ENCODE measurements around the gene HEXIM2.

HEXIM2 gene

DNA sequence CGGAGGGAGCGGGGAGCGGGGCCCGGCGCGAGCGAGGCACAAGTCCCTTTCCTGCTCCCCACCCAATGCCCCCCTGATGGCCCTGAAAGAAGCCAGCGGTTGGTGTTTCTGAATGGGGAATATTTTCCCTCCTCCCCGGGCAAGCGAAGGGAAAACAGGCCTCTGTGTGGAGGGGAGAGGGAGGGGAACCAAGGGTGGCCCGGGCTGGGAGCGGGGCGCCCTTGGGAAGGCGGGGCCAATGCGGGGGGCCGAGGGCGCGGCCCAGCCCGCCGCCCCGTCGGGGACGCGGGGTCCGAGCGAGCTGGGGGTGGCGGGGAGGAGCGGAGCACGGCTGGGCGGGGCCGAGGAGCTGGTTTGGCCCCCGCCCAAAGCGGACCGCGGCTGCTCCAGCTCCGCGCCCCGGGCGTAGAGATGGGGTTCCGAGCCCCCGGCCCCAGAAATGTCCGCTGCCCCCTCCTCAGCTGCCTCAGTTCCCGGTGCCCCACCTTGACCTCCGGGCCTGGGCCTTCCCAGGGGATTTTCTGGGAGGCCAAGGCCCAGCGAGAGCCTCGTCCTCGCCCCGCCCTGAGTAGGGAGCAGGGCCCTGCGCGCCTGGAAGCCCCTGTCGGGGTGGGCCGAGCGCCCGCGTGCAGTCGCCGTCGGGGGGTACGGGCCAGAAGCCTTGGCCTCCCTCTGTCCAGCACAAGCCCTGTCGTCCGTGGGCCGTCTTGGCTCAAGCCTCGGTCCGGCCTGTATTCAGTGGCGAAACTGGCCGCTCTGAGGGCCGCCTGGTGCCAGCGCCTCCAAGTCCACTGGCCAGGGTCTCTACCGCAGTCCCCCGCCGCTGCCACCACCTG lies 17.3 kb upstream of the HEXIM2 start:
- Histone ChIP-seq H4K8ac (ENCODE audit: low read depth, low read length) (no peak overlapping the region), H3K27ac (ENCODE audit: low read depth, low read length) (peak overlapping the region; percentile 91), H3K79me2 (ENCODE audit: control insufficient read depth, insufficient read depth, low read length) (peaks cover 2% of the 10 kb centered on the region), H2BK120ac (ENCODE audit: low read depth, low read length) (no peak overlapping the region), H3K23ac (ENCODE audit: low read length) (peak overlapping the region; percentile 74), H3K4me1 (ENCODE audit: control insufficient read depth, low read depth, low read length) (peaks cover 11% of the 10 kb centered on the region), H4K5ac (ENCODE audit: low read length) (peak overlapping the region; percentile 62), H3K79me1 (ENCODE audit: low read length) (peaks cover 2% of the 10 kb centered on the region), H3K27me3 (ENCODE audit: insufficient read depth, low read length, poor library complexity) (no peaks in the 10 kb centered on the region), H3K18ac (ENCODE audit: low read length) (peak overlapping the region; percentile 68), H3K4me3 (ENCODE audit: low read length) (peak overlapping the region; percentile 46), H3K56ac (ENCODE audit: low read length) (peak overlapping the region; percentile 90), H2AK5ac (ENCODE audit: low read length) (no peak overlapping the region), H3K4me2 (ENCODE audit: low read length) (peak overlapping the region; percentile 80), H3K36me3 (ENCODE audit: control insufficient read depth, insufficient read depth, low read length) (no peaks in the 10 kb centered on the region), H3K9ac (ENCODE audit: low read length) (peak overlapping the region; percentile 87), H3K4ac (ENCODE audit: low read depth, low read length) (peak overlapping the region; percentile 46), H2BK5ac (ENCODE audit: low read length) (peak overlapping the region; percentile 40), H2BK15ac (replicated peaks; ENCODE audit: low read depth) (no peak overlapping the region)
- DNase-seq: no peak
- WGBS (ENCODE audit: extremely low coverage, insufficient coverage, low lambda C conversion rate): no CpG with 5 or more reads among the region's 71 CpGs

DNA sequence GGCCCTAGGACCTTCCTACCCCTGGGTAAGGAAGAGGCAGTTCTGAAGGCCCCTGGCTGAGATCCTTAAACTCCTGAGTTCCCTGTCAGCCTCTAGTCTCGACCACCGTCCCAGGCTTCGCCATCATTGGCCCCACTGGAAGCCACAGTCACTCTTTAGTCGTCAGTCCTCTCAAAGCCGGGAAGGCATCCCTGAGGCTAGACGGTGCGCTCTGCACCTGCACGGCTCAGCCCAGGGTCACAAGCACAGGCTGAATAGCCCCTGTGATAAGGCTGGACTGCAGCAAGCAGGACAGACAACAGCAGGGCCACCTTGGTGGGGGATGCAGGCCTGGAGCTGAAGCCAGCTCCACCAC lies 16.7 kb upstream of the HEXIM2 start:
- Histone ChIP-seq H3K4ac (ENCODE audit: low read depth, low read length) (peak overlapping the region; percentile 10), H3K4me3 (ENCODE audit: low read length) (no peak overlapping the region), H3K79me2 (ENCODE audit: control insufficient read depth, insufficient read depth, low read length) (peaks cover 7% of the 10 kb centered on the region)

DNA sequence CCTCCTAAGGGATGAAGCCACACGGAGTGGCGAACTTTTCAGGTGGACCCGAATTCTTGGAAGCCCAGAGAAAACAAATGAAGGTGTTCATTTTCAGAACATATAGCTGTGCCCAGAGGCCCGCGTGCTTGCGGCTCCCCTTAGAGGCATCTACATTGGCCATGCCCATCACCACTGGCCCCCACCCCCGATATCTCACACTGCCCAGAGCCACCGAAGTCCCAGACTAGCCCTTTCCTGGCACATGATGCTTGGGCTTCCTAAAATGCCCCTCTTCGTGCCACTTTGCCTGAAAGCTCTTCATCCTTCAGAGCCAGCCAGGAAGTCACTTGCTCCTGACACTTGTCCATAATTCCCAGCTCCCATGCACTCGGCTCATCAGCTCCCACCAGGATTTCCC lies 15.5 kb upstream of the HEXIM2 start:
- Histone ChIP-seq H3K27ac (ENCODE audit: low read depth, low read length) (no peak overlapping the region), H2BK15ac (replicated peaks; ENCODE audit: low read depth) (no peak overlapping the region), H3K9ac (ENCODE audit: low read length) (peak overlapping the region; percentile 33), H3K56ac (ENCODE audit: low read length) (peak overlapping the region; percentile 26), H3K36me3 (ENCODE audit: control insufficient read depth, insufficient read depth, low read length) (no peaks in the 10 kb centered on the region), H3K4me3 (ENCODE audit: low read length) (no peak overlapping the region), H3K4me2 (ENCODE audit: low read length) (no peak overlapping the region), H2AK5ac (ENCODE audit: low read length) (peak overlapping the region; percentile 86), H2BK120ac (ENCODE audit: low read depth, low read length) (no peak overlapping the region), H3K79me1 (ENCODE audit: low read length) (peaks cover 5% of the 10 kb centered on the region), H4K8ac (ENCODE audit: low read depth, low read length) (no peak overlapping the region), H4K5ac (ENCODE audit: low read length) (no peak overlapping the region), H3K18ac (ENCODE audit: low read length) (no peak overlapping the region), H3K27me3 (ENCODE audit: insufficient read depth, low read length, poor library complexity) (no peaks in the 10 kb centered on the region), H3K4me1 (ENCODE audit: control insufficient read depth, low read depth, low read length) (peaks cover 9% of the 10 kb centered on the region), H3K4ac (ENCODE audit: low read depth, low read length) (no peak overlapping the region), H2BK5ac (ENCODE audit: low read length) (no peak overlapping the region), H3K23ac (ENCODE audit: low read length) (no peak overlapping the region), H3K79me2 (ENCODE audit: control insufficient read depth, insufficient read depth, low read length) (peaks cover 14% of the 10 kb centered on the region)
- no CpG with 5 or more reads among the region's 10 CpGs for WGBS (ENCODE audit: extremely low coverage, insufficient coverage, low lambda C conversion rate)
- no peak for DNase-seq

More for the DNA sequence above, 16.7 kb upstream of the HEXIM2 start:
- Histone ChIP-seq H3K27ac (ENCODE audit: low read depth, low read length) (peak overlapping the region; percentile 25), H3K56ac (ENCODE audit: low read length) (peak overlapping the region; percentile 90), H2BK120ac (ENCODE audit: low read depth, low read length) (no peak overlapping the region), H3K18ac (ENCODE audit: low read length) (peak overlapping the region; percentile 68), H4K8ac (ENCODE audit: low read depth, low read length) (no peak overlapping the region), H2AK5ac (ENCODE audit: low read length) (no peak overlapping the region), H3K9ac (ENCODE audit: low read length) (peak overlapping the region; percentile 87), H3K36me3 (ENCODE audit: control insufficient read depth, insufficient read depth, low read length) (no peaks in the 10 kb centered on the region), H3K79me1 (ENCODE audit: low read length) (peaks cover 5% of the 10 kb centered on the region), H4K5ac (ENCODE audit: low read length) (no peak overlapping the region), H3K4me1 (ENCODE audit: control insufficient read depth, low read depth, low read length) (peaks cover 9% of the 10 kb centered on the region), H2BK5ac (ENCODE audit: low read length) (no peak overlapping the region), H2BK15ac (replicated peaks; ENCODE audit: low read depth) (no peak overlapping the region), H3K27me3 (ENCODE audit: insufficient read depth, low read length, poor library complexity) (no peaks in the 10 kb centered on the region), H3K23ac (ENCODE audit: low read length) (no peak overlapping the region), H3K4me2 (ENCODE audit: low read length) (no peak overlapping the region)
- DNase-seq: no peak
- no CpG with 5 or more reads among the region's 8 CpGs for WGBS (ENCODE audit: extremely low coverage, insufficient coverage, low lambda C conversion rate)

DNA sequence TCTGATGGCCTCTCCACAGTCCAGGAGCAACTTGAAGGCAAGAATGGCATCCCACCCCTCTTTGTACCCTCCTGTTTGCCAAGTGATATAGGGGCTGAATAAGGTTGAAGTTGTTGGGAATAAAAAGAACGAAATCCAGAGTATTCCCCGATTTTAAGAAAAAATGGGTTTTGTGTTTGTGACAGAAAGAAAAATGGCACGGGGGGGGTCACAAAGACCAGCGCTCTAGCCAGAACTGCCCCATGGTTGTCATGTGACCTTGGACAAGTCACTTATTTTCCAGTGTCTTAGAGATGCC lies 15.1 kb upstream of the HEXIM2 start:
- no peak overlapping the region for H2BK15ac ChIP-seq (replicated peaks; ENCODE audit: low read depth)
- H4K5ac ChIP-seq (ENCODE audit: low read length): peak overlapping the region; percentile 95
- peaks cover 6% of the 10 kb centered on the region for H3K79me1 ChIP-seq (ENCODE audit: low read length)
- H3K27me3 ChIP-seq (ENCODE audit: insufficient read depth, low read length, poor library complexity): no peaks in the 10 kb centered on the region
- no peaks in the 10 kb centered on the region for H3K36me3 ChIP-seq (ENCODE audit: control insufficient read depth, insufficient read depth, low read length)
- H3K56ac ChIP-seq (ENCODE audit: low read length): peak overlapping the region; percentile 93
- no peak overlapping the region for H3K27ac ChIP-seq (ENCODE audit: low read depth, low read length)
- H3K18ac ChIP-seq (ENCODE audit: low read length): no peak overlapping the region
- peak overlapping the region; percentile 100 for H2AK5ac ChIP-seq (ENCODE audit: low read length)
- H4K8ac ChIP-seq (ENCODE audit: low read depth, low read length): no peak overlapping the region
- no peak overlapping the region for H3K4ac ChIP-seq (ENCODE audit: low read depth, low read length)
- H3K9ac ChIP-seq (ENCODE audit: low read length): peak overlapping the region; percentile 87
- peaks cover 16% of the 10 kb centered on the region for H3K79me2 ChIP-seq (ENCODE audit: control insufficient read depth, insufficient read depth, low read length)
- DNase-seq: no peak
- H3K23ac ChIP-seq (ENCODE audit: low read length): no peak overlapping the region
- no peak overlapping the region for H2BK5ac ChIP-seq (ENCODE audit: low read length)
- H3K4me1 ChIP-seq (ENCODE audit: control insufficient read depth, low read depth, low read length): peaks cover 9% of the 10 kb centered on the region
- H2BK120ac ChIP-seq (ENCODE audit: low read depth, low read length): no peak overlapping the region
- no peak overlapping the region for H3K4me2 ChIP-seq (ENCODE audit: low read length)
- no peak overlapping the region for H3K4me3 ChIP-seq (ENCODE audit: low read length)
- no CpG with 5 or more reads among the region's 4 CpGs for WGBS (ENCODE audit: extremely low coverage, insufficient coverage, low lambda C conversion rate)

DNA sequence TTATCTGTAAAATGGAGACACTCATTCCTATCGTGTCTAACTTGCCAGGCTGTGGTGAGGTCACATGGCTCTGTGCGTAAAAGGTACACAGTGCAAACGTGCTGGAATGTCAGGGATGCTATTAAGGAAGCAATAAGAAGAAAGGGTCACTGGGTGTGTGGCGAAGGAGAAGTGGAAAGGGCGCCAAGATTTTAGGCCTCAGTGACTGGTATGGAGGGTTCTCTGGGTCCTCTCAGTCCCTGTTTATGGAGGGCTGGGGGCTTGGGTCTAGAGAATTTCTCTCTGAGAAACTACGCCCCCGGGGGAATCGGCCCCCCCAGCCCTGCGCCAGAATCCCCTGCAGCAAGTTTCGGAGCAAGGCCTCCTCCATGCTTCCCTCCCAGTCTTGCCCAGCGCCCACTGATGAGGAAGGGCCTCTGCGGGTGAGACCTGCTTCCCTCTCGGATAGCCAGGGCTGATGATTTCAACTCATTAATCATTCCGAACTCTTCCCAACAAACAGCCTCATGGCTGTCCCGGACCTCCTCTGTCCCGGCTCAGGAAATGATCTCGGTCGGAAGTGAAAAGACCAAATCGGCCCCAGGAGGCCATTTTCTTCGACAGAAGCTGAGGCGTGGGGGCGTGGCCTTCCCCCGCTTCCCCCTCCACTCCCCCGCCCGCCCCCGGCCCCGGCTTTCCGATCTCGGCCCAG lies 14.6 kb upstream of the HEXIM2 start:
- Histone ChIP-seq H3K79me2 (ENCODE audit: control insufficient read depth, insufficient read depth, low read length) (peaks cover 16% of the 10 kb centered on the region), H3K27me3 (ENCODE audit: insufficient read depth, low read length, poor library complexity) (no peaks in the 10 kb centered on the region), H4K5ac (ENCODE audit: low read length) (peak overlapping the region; percentile 95), H3K79me1 (ENCODE audit: low read length) (peaks cover 6% of the 10 kb centered on the region), H3K27ac (ENCODE audit: low read depth, low read length) (peak overlapping the region; percentile 94), H3K18ac (ENCODE audit: low read length) (peak overlapping the region; percentile 77), H2BK15ac (replicated peaks; ENCODE audit: low read depth) (no peak overlapping the region), H3K4me1 (ENCODE audit: control insufficient read depth, low read depth, low read length) (peaks cover 9% of the 10 kb centered on the region), H3K4me3 (ENCODE audit: low read length) (peak overlapping the region; percentile 82), H3K23ac (ENCODE audit: low read length) (no peak overlapping the region), H4K8ac (ENCODE audit: low read depth, low read length) (no peak overlapping the region), H3K36me3 (ENCODE audit: control insufficient read depth, insufficient read depth, low read length) (no peaks in the 10 kb centered on the region), H2AK5ac (ENCODE audit: low read length) (peak overlapping the region; percentile 100), H3K9ac (ENCODE audit: low read length) (peak overlapping the region; percentile 87), H3K4me2 (ENCODE audit: low read length) (peak overlapping the region; percentile 56), H3K4ac (ENCODE audit: low read depth, low read length) (peak overlapping the region; percentile 99), H2BK5ac (ENCODE audit: low read length) (peak overlapping the region; percentile 85), H3K56ac (ENCODE audit: low read length) (peak overlapping the region; percentile 93), H2BK120ac (ENCODE audit: low read depth, low read length) (no peak overlapping the region)
- WGBS (ENCODE audit: extremely low coverage, insufficient coverage, low lambda C conversion rate): no CpG with 5 or more reads among the region's 29 CpGs
- no peak for DNase-seq

Measured in mesendoderm (in vitro differentiated cells).